K562 (cell line): ENCODE data around the gene SIRT4.

Experiments
- CTCF ChIP-seq, 3 experiments: IDR thresholded peaks in 2 of 3; conservative IDR thresholded peaks in 1 of 3; 2 replicates each; pipeline ENCODE4 v1.5.1; 2011 to 2012; ENCODE audit warnings: low read length in 3 of 3, mild to moderate bottlenecking in 3 of 3, control low read depth in 2 of 3, improper control_type of control experiment in 1 of 3, inconsistent platforms in 1 of 3, low read depth in 1 of 3, mixed read lengths in 1 of 3, moderate library complexity in 1 of 3; ENCODE audit not compliant: insufficient read depth in 2 of 3
- ELK1 ChIP-seq: sonication (generic); formaldehyde crosslinking; IDR thresholded peaks from 2 replicates; pipeline ENCODE4 v1.8.1; 2022; ENCODE audit warnings: missing genetic modification reagents
- EP300 ChIP-seq: IDR thresholded peaks from 2 replicates; pipeline ENCODE4 v1.6.1; 2012; ENCODE audit warnings: low read length, improper control_type of control experiment
- FOSL1 ChIP-seq: fragments of 200-800 bp; sonication (Bioruptor generic); conservative IDR thresholded peaks from 2 replicates; pipeline ENCODE4 v1.6.1; 2016; ENCODE audit warnings: missing genetic modification characterization, missing compliant biosample characterization
- OTX1 ChIP-seq: fragments of 450-650 bp; formaldehyde crosslinking; IDR thresholded peaks from 2 replicates; pipeline ENCODE4 v1.4.0; 2022; ENCODE audit warnings: mild to moderate bottlenecking
- RBBP5 ChIP-seq: fragments of 200-600 bp; sonication (generic); IDR thresholded peaks from 2 replicates; pipeline ENCODE4 v1.6.1; 2012; ENCODE audit warnings: borderline replicate concordance, mild to moderate bottlenecking, low read length, control low read depth, inconsistent platforms; ENCODE audit not compliant: insufficient read depth, poor library complexity, severe bottlenecking
- SRSF3 ChIP-seq: fragments of 200-400 bp; formaldehyde crosslinking; IDR thresholded peaks from 2 replicates; pipeline ENCODE4 v1.6.1; 2016; ENCODE audit warnings: mild to moderate bottlenecking, low read length, moderate library complexity; ENCODE audit not compliant: insufficient read depth
- TEAD2 ChIP-seq: fragments of 450-650 bp; IDR thresholded peaks from 2 replicates; pipeline ENCODE4 v1.6.1; 2016; ENCODE audit warnings: missing genetic modification characterization, control low read depth, missing compliant biosample characterization

GRCh38 chr12:120259418-120260202, 42.5 kb upstream of the SIRT4 start:
- TF ChIP-seq EP300, result no peak
- no peak for TF ChIP-seq TEAD2 (tag)
- TF ChIP-seq ELK1 (CRISPR knock-in tag), result no peak
- no peak for TF ChIP-seq RBBP5
- TF ChIP-seq FOSL1 (tag), result no peak
- TF ChIP-seq OTX1 (CRISPR knock-in tag), result no peak
- TF ChIP-seq SRSF3, result no peak
- TF ChIP-seq CTCF (IDR thresholded peaks at IDR 0.05 in 2 of 3, conservative IDR thresholded peaks at IDR 0.05 in 1 of 3; ENCODE audit: insufficient read depth in 2 of 3, low read depth in 1 of 3, low read length in 3 of 3), result no peak
